ENCODE data around the gene MYCL. TPM values are rescaled to one million over a fixed set of nuclear protein-coding genes. Genes with fewer than 3 reads are reported as not detected.

The MYCL gene
- total and polyA plus RNA-seq, 2 of the 13 experiments (the other 11 are each of a cell fraction or from before 2014, with no cell fraction given), result 0.31 to 1.7 TPM

GRCh38 chr1:39900662-39901463, 854 bp downstream of the MYCL start (continued):
- TF ChIP-seq ZNF772 (CRISPR knock-in tag; IDR thresholded peaks at IDR 0.05) (no peak), ZBTB37 (CRISPR knock-in tag; IDR thresholded peaks at IDR 0.05) (no peak), SOX13 (IDR thresholded peaks at IDR 0.05) (no peak), SOX13 (CRISPR knock-in tag; conservative IDR thresholded peaks at IDR 0.05 in 1 of 2, IDR thresholded peaks at IDR 0.05 in 1 of 2) (no peak), POGK (CRISPR knock-in tag; conservative IDR thresholded peaks at IDR 0.05) (no peak), BRD4 (CRISPR knock-in tag; IDR thresholded peaks at IDR 0.05) (no peak), GABPA (IDR thresholded peaks at IDR 0.05; ENCODE audit: low read depth, low read length) (no peak), GABPA (CRISPR knock-in tag; IDR thresholded peaks at IDR 0.05; ENCODE audit: low read depth) (no peak), ZNF777 (CRISPR knock-in tag; IDR thresholded peaks at IDR 0.05) (peak; percentile 48; the same call in 1 of the 2 replicates), ZNF138 (CRISPR knock-in tag; IDR thresholded peaks at IDR 0.05; ENCODE audit: low read depth) (no peak), ZNF547 (CRISPR knock-in tag; IDR thresholded peaks at IDR 0.05) (peak; percentile 8; the same call in 1 of the 2 replicates), ZNF784 (CRISPR knock-in tag; IDR thresholded peaks at IDR 0.05; ENCODE audit: borderline replicate concordance) (no peak), ZNF549 (CRISPR knock-in tag; IDR thresholded peaks at IDR 0.05) (no peak), CCDC6 (CRISPR knock-in tag; IDR thresholded peaks at IDR 0.05) (no peak), ZNF264 (CRISPR knock-in tag; IDR thresholded peaks at IDR 0.05) (no peak), ZBTB2 (CRISPR knock-in tag; IDR thresholded peaks at IDR 0.05; ENCODE audit: low read depth) (peak; percentile 9; the same call in 1 of the 2 replicates), SAP130 (CRISPR knock-in tag; IDR thresholded peaks at IDR 0.05; ENCODE audit: low read depth) (peak; percentile 34), IKZF1 (IDR thresholded peaks at IDR 0.05) (no peak), CHD4 (IDR thresholded peaks at IDR 0.05; ENCODE audit: borderline replicate concordance, low read length) (no peak)
- TF ChIP-seq, protein P1, sequence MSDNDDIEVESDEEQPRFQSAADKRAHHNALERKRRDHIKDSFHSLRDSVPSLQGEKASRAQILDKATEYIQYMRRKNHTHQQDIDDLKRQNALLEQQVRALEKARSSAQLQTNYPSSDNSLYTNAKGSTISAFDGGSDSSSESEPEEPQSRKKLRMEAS (IDR thresholded peaks at IDR 0.05), result peak; percentile 45; the same call in 1 of the 2 replicates
- TF ChIP-seq, protein P2, sequence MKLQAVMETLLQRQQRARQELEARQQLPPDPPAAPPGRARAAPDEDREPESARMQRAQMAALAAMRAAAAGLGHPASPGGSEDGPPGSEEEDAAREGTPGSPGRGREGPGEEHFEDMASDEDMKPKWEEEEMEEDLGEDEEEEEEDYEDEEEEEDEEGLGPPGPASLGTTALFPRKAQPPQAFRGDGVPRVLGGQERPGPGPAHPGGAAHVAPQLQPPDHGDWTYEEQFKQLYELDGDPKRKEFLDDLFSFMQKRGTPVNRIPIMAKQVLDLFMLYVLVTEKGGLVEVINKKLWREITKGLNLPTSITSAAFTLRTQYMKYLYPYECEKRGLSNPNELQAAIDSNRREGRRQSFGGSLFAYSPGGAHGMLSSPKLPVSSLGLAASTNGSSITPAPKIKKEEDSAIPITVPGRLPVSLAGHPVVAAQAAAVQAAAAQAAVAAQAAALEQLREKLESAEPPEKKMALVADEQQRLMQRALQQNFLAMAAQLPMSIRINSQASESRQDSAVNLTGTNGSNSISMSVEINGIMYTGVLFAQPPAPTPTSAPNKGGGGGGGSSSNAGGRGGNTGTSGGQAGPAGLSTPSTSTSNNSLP (IDR thresholded peaks at IDR 0.05; ENCODE audit: low read depth, low read length), result no peak
- TF ChIP-seq, protein P3, sequence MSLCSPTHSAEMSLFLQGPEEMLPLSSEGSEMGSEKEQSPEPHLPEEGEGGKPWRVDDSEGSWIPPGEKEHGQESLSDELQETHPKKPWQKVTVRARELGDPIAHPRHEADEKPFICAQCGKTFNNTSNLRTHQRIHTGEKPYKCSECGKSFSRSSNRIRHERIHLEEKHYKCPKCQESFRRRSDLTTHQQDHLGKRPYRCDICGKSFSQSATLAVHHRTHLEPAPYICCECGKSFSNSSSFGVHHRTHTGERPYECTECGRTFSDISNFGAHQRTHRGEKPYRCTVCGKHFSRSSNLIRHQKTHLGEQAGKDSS (CRISPR knock-in tag; IDR thresholded peaks at IDR 0.05; ENCODE audit: borderline replicate concordance, low read depth), result peak; percentile 54; the same call in 1 of the 2 replicates
